IMR-90 (cell line): ENCODE results near the gene EXOC4. TPM values are rescaled to one million over a fixed set of nuclear protein-coding genes. Genes with fewer than 3 reads are reported as not detected.

Experiments
- ATAC-seq: fragments of 200-7000 bp; cut with Tn5 transposase; 2 replicates; pipeline ENCODE4 v1.9.1; 2020; ENCODE audit warnings: low read depth, mild to moderate bottlenecking, moderate library complexity
- BruUV-seq: library from RNA; stranded (reverse); fragments of 400-500 nt; replicated peaks from 2 replicates; lab custom pipeline; 2021; lab: Mats Ljungman, UMichigan
- CTCF ChIA-PET: fragments of 300-600 bp; formaldehyde crosslinking; extraction: SDS; loops from one replicate; lab custom pipeline; 2021; ENCODE audit warnings: antibody characterized with exemption; lab: Yijun Ruan, JAX
- POLR2A ChIA-PET: fragments of 300-600 bp; sonication (Branson Sonifier 250); formaldehyde crosslinking; loops from one replicate; lab custom pipeline; 2022; ENCODE audit warnings: antibody characterized with exemption; ENCODE audit not compliant: unreplicated experiment; lab: Charles Lee
- DNase-seq: peaks from one replicate; pipeline ENCODE4 v3.0.0; 2013
- H2AFZ ChIP-seq: replicated peaks from 2 replicates; pipeline ENCODE3; 2013; ENCODE audit warnings: low read length, mild to moderate bottlenecking; ENCODE audit not compliant: poor library complexity
- H2AK5ac ChIP-seq: 2 replicates; pipeline ENCODE4 v1.6.1; 2013; ENCODE audit warnings: low read depth, low read length, inconsistent platforms
- H2AK9ac ChIP-seq: replicated peaks from 2 replicates; pipeline ENCODE3; 2013; ENCODE audit warnings: mild to moderate bottlenecking, low read depth, low read length, moderate library complexity; ENCODE audit not compliant: poor library complexity
- H2BK120ac ChIP-seq: 2 replicates; pipeline ENCODE4 v1.6.1; 2013; ENCODE audit warnings: low read depth, low read length, inconsistent platforms
- H2BK15ac ChIP-seq: 3 replicates; pipeline ENCODE4 v1.6.1; 2013; ENCODE audit warnings: low read depth, low read length, inconsistent platforms
- H2BK20ac ChIP-seq: 2 replicates; pipeline ENCODE4 v1.6.1; 2013; ENCODE audit warnings: low read depth, mild to moderate bottlenecking, inconsistent platforms, low read length, moderate library complexity
- H2BK5ac ChIP-seq: 2 replicates; pipeline ENCODE4 v1.6.1; 2013; ENCODE audit warnings: mild to moderate bottlenecking, low read depth, low read length, inconsistent platforms; ENCODE audit not compliant: poor library complexity, severe bottlenecking
- H3K14ac ChIP-seq: replicated peaks from 2 replicates; pipeline ENCODE4 v1.6.1; 2013; ENCODE audit warnings: low read depth, low read length, inconsistent platforms
- H3K18ac ChIP-seq: 2 replicates; pipeline ENCODE4 v1.6.1; 2013; ENCODE audit warnings: low read depth, low read length, control low read depth
- H3K23ac ChIP-seq: 2 replicates; pipeline ENCODE4 v1.6.1; 2013; ENCODE audit warnings: low read depth, low read length, inconsistent platforms
- H3K27ac ChIP-seq: 2 replicates; pipeline ENCODE4 v1.5.1; 2013; ENCODE audit warnings: mild to moderate bottlenecking, control low read depth, low read length; ENCODE audit not compliant: insufficient read depth
- H3K27me3 ChIP-seq: 2 replicates; pipeline ENCODE4 v1.6.1; 2013; ENCODE audit warnings: low read length; ENCODE audit not compliant: control insufficient read depth, insufficient read depth
- H3K36me3 ChIP-seq: 2 replicates; pipeline ENCODE4 v1.6.1; 2013; ENCODE audit warnings: low read length, mixed read lengths; ENCODE audit not compliant: control insufficient read depth, insufficient read depth
- H3K4ac ChIP-seq: 2 replicates; pipeline ENCODE4 v1.6.1; 2013; ENCODE audit warnings: low read depth, low read length, inconsistent platforms
- H3K4me1 ChIP-seq: 2 replicates; pipeline ENCODE4 v1.6.1; 2013; ENCODE audit warnings: low read length, mixed read lengths; ENCODE audit not compliant: control insufficient read depth, insufficient read depth
- H3K4me2 ChIP-seq: 2 replicates; pipeline ENCODE4 v1.6.1; 2013; ENCODE audit warnings: low read depth, mild to moderate bottlenecking, control low read depth, low read length, moderate library complexity
- H3K4me3 ChIP-seq: 2 replicates; pipeline ENCODE4 v1.5.1; 2013; ENCODE audit warnings: low read depth, mild to moderate bottlenecking, control low read depth, low read length, moderate library complexity; ENCODE audit not compliant: insufficient read depth
- H3K56ac ChIP-seq: 2 replicates; pipeline ENCODE4 v1.6.1; 2013; ENCODE audit warnings: low read length, inconsistent platforms; ENCODE audit not compliant: insufficient read depth; ENCODE audit errors: extremely low read depth
- H3K79me1 ChIP-seq, 2 experiments: 2 replicates each; pipeline ENCODE4 v1.6.1; 2013; ENCODE audit warnings: low read length in 2 of 2, inconsistent platforms in 1 of 2, low read depth in 1 of 2
- H3K9ac ChIP-seq: 2 replicates; pipeline ENCODE4 v1.6.1; 2013; ENCODE audit warnings: low read depth, low read length, control low read depth
- H3K9me1 ChIP-seq: 2 replicates; pipeline ENCODE4 v1.6.1; 2013; ENCODE audit warnings: low read length, inconsistent platforms; ENCODE audit not compliant: insufficient read depth
- H3K9me3 ChIP-seq: 2 replicates; pipeline ENCODE4 v1.6.1; 2013; ENCODE audit warnings: low read length; ENCODE audit not compliant: control insufficient read depth, insufficient read depth
- H4K20me1 ChIP-seq: 2 replicates; pipeline ENCODE4 v1.6.1; 2013; ENCODE audit warnings: low read length, inconsistent platforms; ENCODE audit not compliant: insufficient read depth
- H4K5ac ChIP-seq: 2 replicates; pipeline ENCODE4 v1.6.1; 2013; ENCODE audit warnings: mild to moderate bottlenecking, low read depth, low read length, control low read depth
- H4K8ac ChIP-seq, 2 experiments: 2 replicates each; pipeline ENCODE4 v1.6.1; 2013; ENCODE audit warnings: low read depth in 2 of 2, low read length in 2 of 2, control low read depth in 1 of 2, inconsistent platforms in 1 of 2
- H4K91ac ChIP-seq: 2 replicates; pipeline ENCODE4 v1.6.1; 2013; ENCODE audit warnings: low read depth, low read length, inconsistent platforms; ENCODE audit not compliant: insufficient read depth
- CEBPB ChIP-seq: IDR thresholded peaks from 2 replicates; pipeline ENCODE4 v1.6.1; 2012; ENCODE audit warnings: low read depth, low read length, improper control_type of control experiment
- CTCF ChIP-seq: conservative IDR thresholded peaks from 2 replicates; pipeline ENCODE4 v1.5.1; 2012; ENCODE audit warnings: mild to moderate bottlenecking, low read depth, low read length, improper control_type of control experiment
- MAFK ChIP-seq: IDR thresholded peaks from 2 replicates; pipeline ENCODE4 v1.6.1; 2012; ENCODE audit warnings: low read depth, low read length, improper control_type of control experiment
- MAZ ChIP-seq: IDR thresholded peaks from 2 replicates; pipeline ENCODE4 v1.6.1; 2012; ENCODE audit warnings: low read depth, mild to moderate bottlenecking, low read length, improper control_type of control experiment, moderate library complexity, borderline replicate concordance
- NFE2L2 ChIP-seq: fragments of 150-350 bp; IDR thresholded peaks from 2 replicates; pipeline ENCODE4 v1.6.1; 2016; ENCODE audit warnings: low read depth, mild to moderate bottlenecking, low read length
- RAD21 ChIP-seq: IDR thresholded peaks from 2 replicates; pipeline ENCODE4 v1.6.1; 2012; ENCODE audit warnings: low read length, improper control_type of control experiment
- WGBS, 2 experiments: methylation state at CpG; one replicate each; pipeline versions ENCODE4 v1.1.5 to v1.1.7; 2013; ENCODE audit warnings: missing lambda C conversion rate in 2 of 2; ENCODE audit not compliant: insufficient read length in 1 of 2; ENCODE audit errors: extremely low coverage in 2 of 2; 5-methylcytosine and 5-hydroxymethylcytosine counted together
- dilution Hi-C: fragments of 300-500 bp; cut with HindIII; formaldehyde crosslinking; loops from one replicate; pipeline ENCODE4 v1.14.3; 2018; ENCODE audit warnings: low sequenced_read_pairs; ENCODE audit not compliant: unreplicated experiment
- in situ Hi-C: fragments of 300-500 bp; cut with MboI; formaldehyde crosslinking; loops from 3 replicates; pipeline ENCODE4 v1.14.3; 2019; ENCODE audit warnings: low sequenced_read_pairs, inconsistent platforms, mixed read lengths
- intact Hi-C: fragments of 100-400 bp; cut with micrococcal nuclease; formaldehyde crosslinking; loops from 2 replicates; pipeline ENCODE4 v1.10.0; 2022
- polyA plus RNA-seq, 3 experiments: library from polyadenylated mRNA; depleted of rRNA; stranded (reverse); fragments of >200 nt; gene quantifications; 2 replicates each; pipeline ENCODE4 v1.2.3, GENCODE V29; 2012; ENCODE audit warnings: low replicate concordance in 1 of 3
- total RNA-seq: library from RNA; depleted of rRNA; stranded (reverse); fragments of >200 nt; gene quantifications from 2 replicates; pipeline ENCODE4 v1.2.3, GENCODE V29; 2012

Gene EXOC4
- total and polyA plus RNA-seq, 2 of the 4 experiments (the other 2 are of a cell fraction) = 25.4 to 94.6 TPM

GRCh38 chr7:133633055-133633454, 380.2 kb downstream of the EXOC4 start:
- ChIA-PET CTCF (no interaction called here), POLR2A (no interaction called here)

More at GRCh38 chr7:133633055-133633454, 380.2 kb downstream of the EXOC4 start:
- intact Hi-C loops (no loop called here), in situ Hi-C loops (no loop called here), dilution Hi-C loops (no loop called here)
- Histone ChIP-seq H2BK20ac (no peak overlapping the region), H2AK9ac (no peak overlapping the region), H3K18ac (no peak overlapping the region), H3K4me3 (no peak overlapping the region), H3K9me3 (no peaks in the 10 kb centered on the region), H4K5ac (no peak overlapping the region), H2AFZ (no peak overlapping the region), H2BK120ac (no peak overlapping the region), H3K56ac (no peak overlapping the region), H4K20me1 (no peaks in the 10 kb centered on the region), H2AK5ac (no peak overlapping the region), H3K4me2 (no peak overlapping the region), H3K4ac (no peak overlapping the region), H3K9me1 (0 out of 2 replicates have a peak, but pooled peaks cover 3% of the 10 kb centered on the region), H3K27me3 (no peaks in the 10 kb centered on the region), H4K8ac (no peak overlapping the region; a peak in 1 of 4 replicates), H4K91ac (no peak overlapping the region), H3K4me1 (peaks cover 1% of the 10 kb centered on the region; the same call in 1 of the 2 replicates), H3K9ac (no peak overlapping the region), H3K23ac (no peak overlapping the region), H2BK5ac (no peak overlapping the region), H2BK15ac (no peak overlapping the region), H3K14ac (no peak overlapping the region), H3K36me3 (no peaks in the 10 kb centered on the region), H3K27ac (no peak overlapping the region), H3K79me1 (peaks cover 0 to 3% of the 10 kb centered on the region in 2 experiments; a peak in 1 of 4 replicates)
- WGBS, 2 experiments = no CpG with 5 or more reads among the region's 2 CpGs
- no peak for TF ChIP-seq RAD21
- no peak for TF ChIP-seq MAZ
- TF ChIP-seq CEBPB = peak; percentile 81
- TF ChIP-seq MAFK = 0 out of 2 replicates have a peak, but pooled peaks have one; percentile 23
- TF ChIP-seq NFE2L2 = peak; percentile 32; the same call in 1 of the 2 replicates
- no peak for TF ChIP-seq CTCF
- ATAC-seq (peak; percentile 53), DNase-seq (peak; percentile 67)
- no TSS peak for BruUV-seq
